Central memory CD4-positive, alpha-beta T cell (primary cell): ENCODE results near the gene ATAD3B.
"Not testable (repeated sequence)": the region's sequence is repeated elsewhere in the genome, so short reads cannot be mapped to it uniquely, and the experiment has no call there.

Experiments used
- DNase-seq: peaks from one replicate; pipeline ENCODE4 v3.0.0; 2022

ATAD3B gene

GRCh38 chr1:1451696-1452364 is 19.7 kb upstream of the ATAD3B start:
- DNase-seq: no peak

- not testable (repeated sequence) for DNase-seq
These were observed 19.2 kb upstream of the ATAD3B start for GRCh38 chr1:1452365-1452739.

GRCh38 chr1:1452882-1453281 is 18.7 kb upstream of the ATAD3B start:
- DNase-seq: no peak

- DNase-seq: not testable (repeated sequence)
These were observed 17.1 kb upstream of the ATAD3B start for GRCh38 chr1:1454286-1455056.

GRCh38 chr1:1455366-1455884 is 16.1 kb upstream of the ATAD3B start:
- DNase-seq: no peak

- DNase-seq: not testable (repeated sequence)
These were observed 15.6 kb upstream of the ATAD3B start for GRCh38 chr1:1455934-1456333.

- DNase-seq: not testable (repeated sequence)
These were observed 14.8 kb upstream of the ATAD3B start for GRCh38 chr1:1456683-1457255.

- DNase-seq: not testable (repeated sequence)
These were observed 12.4 kb upstream of the ATAD3B start for GRCh38 chr1:1459156-1459555.

- not testable (repeated sequence) for DNase-seq
These were observed 11.9 kb upstream of the ATAD3B start for GRCh38 chr1:1459711-1460110.

- DNase-seq: no peak
These were observed 10.9 kb upstream of the ATAD3B start for GRCh38 chr1:1460540-1461130.

- DNase-seq: no peak
These were observed 9.7 kb upstream of the ATAD3B start for GRCh38 chr1:1461721-1462317.

- DNase-seq: no peak
These were observed 9.1 kb upstream of the ATAD3B start for GRCh38 chr1:1462318-1462966.

- no peak for DNase-seq
These were observed 8.3 kb upstream of the ATAD3B start for GRCh38 chr1:1463312-1463711.

GRCh38 chr1:1468196-1468985 is 3.2 kb upstream of the ATAD3B start:
- not testable (repeated sequence) for DNase-seq

- DNase-seq: peak; percentile 24
These were observed 758 bp upstream of the ATAD3B start for GRCh38 chr1:1470626-1471388.

GRCh38 chr1:1472053-1472876 is 700 bp downstream of the ATAD3B start:
- peak; percentile 21 for DNase-seq

GRCh38 chr1:1476011-1476410 is 4.4 kb downstream of the ATAD3B start:
- DNase-seq: not testable (repeated sequence)

- no peak for DNase-seq
These were observed 5.6 kb downstream of the ATAD3B start for GRCh38 chr1:1477206-1477605.
